Body of pancreas (tissue), 4 donors: ENCODE data around the gene CYP2U1.

Experiments used
- CTCF ChIP-seq, 7 experiments: fragments of 450-650 bp in 4 of 7; fragments of 200-600 bp in 3 of 7; sonication (generic) in 3 of 7; IDR thresholded peaks; one replicate each; pipeline ENCODE4 v1.5.1; 2016 to 2019; ENCODE audit warnings: antibody characterized with exemption in 7 of 7
- POLR2A ChIP-seq, 3 donors: fragments of 450-650 bp; IDR thresholded peaks; one replicate each; pipeline ENCODE4 v1.6.1; 2016; ENCODE audit warnings: antibody characterized with exemption in 3 of 3, mild to moderate bottlenecking in 2 of 3

- TF ChIP-seq CTCF (IDR thresholded peaks at IDR 0.05) (no peak), POLR2A (IDR thresholded peaks at IDR 0.05) (no peak)
These were observed 65.8 kb downstream of the CYP2U1 start for GRCh38 chr4:107996949-107997788.
